Parathyroid adenoma (tissue), 2 donors: ENCODE data around the gene CEP76.

Source experiments
- H2AFZ ChIP-seq: fragments of 300-600 bp; sonication (generic); one replicate; pipeline ENCODE4 v1.7.0; 2017; ENCODE audit warnings: antibody characterized with exemption, mild to moderate bottlenecking
- H3K27ac ChIP-seq: fragments of 300-600 bp; sonication (generic); one replicate; pipeline ENCODE4 v1.7.0; 2017
- H3K27me3 ChIP-seq: fragments of 300-600 bp; sonication (generic); one replicate; pipeline ENCODE4 v1.7.0; 2017; ENCODE audit warnings: low read length; ENCODE audit not compliant: control insufficient read depth, insufficient read depth
- H3K36me3 ChIP-seq: fragments of 300-600 bp; sonication (generic); one replicate; pipeline ENCODE4 v1.7.0; 2017; ENCODE audit warnings: low read length; ENCODE audit not compliant: control insufficient read depth, insufficient read depth
- H3K4me1 ChIP-seq: fragments of 300-600 bp; sonication (generic); one replicate; pipeline ENCODE4 v1.7.0; 2017; ENCODE audit warnings: control low read depth
- H3K4me2 ChIP-seq: fragments of 300-600 bp; sonication (generic); one replicate; pipeline ENCODE4 v1.7.0; 2017; ENCODE audit warnings: low read length
- H3K4me3 ChIP-seq: fragments of 300-600 bp; sonication (generic); one replicate; pipeline ENCODE4 v1.7.0; 2017; ENCODE audit warnings: low read depth, low read length
- H3K79me2 ChIP-seq: fragments of 300-600 bp; sonication (generic); one replicate; pipeline ENCODE4 v1.7.0; 2017; ENCODE audit warnings: control low read depth
- H3K9ac ChIP-seq: fragments of 300-600 bp; sonication (generic); one replicate; pipeline ENCODE4 v1.7.0; 2017; ENCODE audit warnings: mild to moderate bottlenecking
- H3K9me3 ChIP-seq: fragments of 300-600 bp; sonication (generic); one replicate; pipeline ENCODE4 v1.7.0; 2017; ENCODE audit warnings: low read length; ENCODE audit not compliant: control insufficient read depth
- TF ChIP-seq, protein P1 (sequence below): fragments of 300-600 bp; sonication (generic); IDR thresholded peaks from one replicate; pipeline ENCODE4 v1.7.0; 2017; ENCODE audit warnings: antibody characterized with exemption, mild to moderate bottlenecking
- donor health status: primary hyperparathyroidism.

Gene CEP76

GRCh38 chr18:12656938-12657683, 45.4 kb downstream of the CEP76 start:
- Histone ChIP-seq H3K4me2 (peak overlapping the region; percentile 69), H3K79me2 (peaks cover 3% of the 10 kb centered on the region), H3K27me3 (no peaks in the 10 kb centered on the region), H3K9me3 (no peaks in the 10 kb centered on the region), H3K27ac (peak overlapping the region; percentile 64), H3K9ac (peak overlapping the region; percentile 58), H3K4me1 (peaks cover 9% of the 10 kb centered on the region), H3K36me3 (no peaks in the 10 kb centered on the region), H3K4me3 (peak overlapping the region; percentile 53), H2AFZ (peak overlapping the region; percentile 86)
- TF ChIP-seq, protein P1, sequence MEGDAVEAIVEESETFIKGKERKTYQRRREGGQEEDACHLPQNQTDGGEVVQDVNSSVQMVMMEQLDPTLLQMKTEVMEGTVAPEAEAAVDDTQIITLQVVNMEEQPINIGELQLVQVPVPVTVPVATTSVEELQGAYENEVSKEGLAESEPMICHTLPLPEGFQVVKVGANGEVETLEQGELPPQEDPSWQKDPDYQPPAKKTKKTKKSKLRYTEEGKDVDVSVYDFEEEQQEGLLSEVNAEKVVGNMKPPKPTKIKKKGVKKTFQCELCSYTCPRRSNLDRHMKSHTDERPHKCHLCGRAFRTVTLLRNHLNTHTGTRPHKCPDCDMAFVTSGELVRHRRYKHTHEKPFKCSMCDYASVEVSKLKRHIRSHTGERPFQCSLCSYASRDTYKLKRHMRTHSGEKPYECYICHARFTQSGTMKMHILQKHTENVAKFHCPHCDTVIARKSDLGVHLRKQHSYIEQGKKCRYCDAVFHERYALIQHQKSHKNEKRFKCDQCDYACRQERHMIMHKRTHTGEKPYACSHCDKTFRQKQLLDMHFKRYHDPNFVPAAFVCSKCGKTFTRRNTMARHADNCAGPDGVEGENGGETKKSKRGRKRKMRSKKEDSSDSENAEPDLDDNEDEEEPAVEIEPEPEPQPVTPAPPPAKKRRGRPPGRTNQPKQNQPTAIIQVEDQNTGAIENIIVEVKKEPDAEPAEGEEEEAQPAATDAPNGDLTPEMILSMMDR, result no peak

GRCh38 chr18:12656605-12656937, 46.0 kb downstream of the CEP76 start:
- H3K27me3 ChIP-seq, result no peaks in the 10 kb centered on the region
- H3K36me3 ChIP-seq, result no peaks in the 10 kb centered on the region
- H2AFZ ChIP-seq, result peak overlapping the region; percentile 86
- H3K9me3 ChIP-seq, result no peaks in the 10 kb centered on the region
- H3K79me2 ChIP-seq, result peaks cover 3% of the 10 kb centered on the region
- no peak overlapping the region for H3K9ac ChIP-seq
- H3K4me3 ChIP-seq, result peak overlapping the region; percentile 53
- H3K4me1 ChIP-seq, result peaks cover 9% of the 10 kb centered on the region
- TF ChIP-seq, protein P1, result no peak
- H3K27ac ChIP-seq, result peak overlapping the region; percentile 64
- peak overlapping the region; percentile 69 for H3K4me2 ChIP-seq

- H3K4me2 ChIP-seq, result no peak overlapping the region
- no peaks in the 10 kb centered on the region for H3K36me3 ChIP-seq
- H3K9me3 ChIP-seq, result no peaks in the 10 kb centered on the region
- no peak overlapping the region for H3K4me3 ChIP-seq
- H3K9ac ChIP-seq, result no peak overlapping the region
- H3K27ac ChIP-seq, result no peak overlapping the region
- no peak overlapping the region for H2AFZ ChIP-seq
- no peaks in the 10 kb centered on the region for H3K27me3 ChIP-seq
- H3K79me2 ChIP-seq, result peaks cover 8% of the 10 kb centered on the region
- TF ChIP-seq, protein P1, result no peak
- peaks cover 9% of the 10 kb centered on the region for H3K4me1 ChIP-seq
Measured at GRCh38 chr18:12654971-12655370, 47.6 kb downstream of the CEP76 start.

DNA sequence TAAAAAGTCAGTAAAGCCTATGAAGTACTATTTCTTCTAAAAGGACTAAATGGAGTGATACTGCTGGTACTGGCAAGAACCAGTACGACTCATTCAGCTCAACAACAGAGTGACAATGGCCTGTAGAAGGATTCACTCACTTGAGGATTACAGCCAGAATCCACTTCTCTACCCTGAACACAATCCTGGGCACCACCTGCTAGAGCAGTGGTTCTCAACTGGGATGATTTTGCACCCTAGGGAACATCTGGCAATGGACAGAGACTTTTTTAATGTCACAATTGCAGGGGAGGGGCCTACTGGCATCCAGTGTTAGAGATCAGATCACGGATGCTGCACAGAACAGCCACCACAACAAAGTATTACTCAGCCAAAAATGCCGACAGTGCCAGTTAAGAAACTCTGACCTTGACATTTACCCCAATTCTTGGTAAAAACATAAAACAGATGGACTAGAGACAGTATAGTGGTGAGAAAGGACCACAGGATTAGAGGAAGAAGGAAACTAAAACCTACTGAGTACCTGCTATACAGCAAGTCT, 49.6 kb downstream of the CEP76 start:
- Histone ChIP-seq H3K36me3 (no peaks in the 10 kb centered on the region), H3K79me2 (peaks cover 20% of the 10 kb centered on the region), H3K27me3 (no peaks in the 10 kb centered on the region), H3K9me3 (no peaks in the 10 kb centered on the region), H3K4me2 (peak overlapping the region; percentile 28), H3K4me3 (no peak overlapping the region), H2AFZ (no peak overlapping the region), H3K4me1 (peaks cover 9% of the 10 kb centered on the region), H3K9ac (no peak overlapping the region), H3K27ac (peak overlapping the region; percentile 9)
- TF ChIP-seq, protein P1, result no peak

DNA sequence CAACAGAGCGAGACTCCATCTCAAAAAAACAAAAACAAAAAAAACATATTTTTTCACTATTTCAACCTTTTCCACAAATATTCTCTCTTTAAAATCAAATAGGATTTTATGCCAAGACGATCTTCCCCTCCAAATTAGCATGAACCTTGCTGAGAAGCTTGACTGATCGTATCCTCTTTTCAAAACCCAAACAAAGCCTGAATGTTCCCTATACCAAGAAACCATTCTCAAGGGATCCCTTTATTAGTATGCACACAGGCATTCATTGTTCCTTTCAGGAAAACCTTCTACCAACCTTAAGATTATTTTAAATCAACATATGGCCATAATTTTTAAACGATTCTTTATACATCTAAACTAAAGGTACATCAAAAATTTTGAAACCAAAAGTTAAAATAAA, 50.9 kb downstream of the CEP76 start:
- Histone ChIP-seq H3K4me3 (no peak overlapping the region), H3K9ac (no peak overlapping the region), H3K4me2 (no peak overlapping the region), H3K27me3 (no peaks in the 10 kb centered on the region), H3K36me3 (no peaks in the 10 kb centered on the region), H3K4me1 (peaks cover 9% of the 10 kb centered on the region), H3K27ac (no peak overlapping the region), H2AFZ (no peak overlapping the region), H3K9me3 (no peaks in the 10 kb centered on the region), H3K79me2 (peaks cover 25% of the 10 kb centered on the region)
- TF ChIP-seq, protein P1, result no peak
